Measurements from ENCODE around the gene SIAH3.

Gene SIAH3

DNA sequence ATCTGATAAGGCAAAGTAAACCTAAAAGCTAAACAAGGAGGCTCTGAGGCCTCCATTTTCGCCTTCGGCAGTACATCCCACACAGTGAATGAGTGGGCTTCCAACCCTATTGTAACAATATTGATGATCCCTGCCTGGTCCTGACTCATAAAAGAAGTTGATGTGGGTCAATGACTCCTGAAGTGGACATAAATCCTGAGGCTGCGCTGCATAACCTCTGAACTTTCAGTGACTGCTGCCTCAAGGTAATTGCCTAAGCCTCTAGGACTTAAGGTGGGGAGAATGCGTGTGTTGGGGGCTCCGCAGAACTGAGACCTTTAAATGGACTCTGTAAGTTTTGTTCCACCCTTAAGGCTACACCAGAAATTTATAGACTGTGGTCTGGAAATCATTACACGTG, 42.6 kb downstream of the SIAH3 start:
- H3K36me3 ChIP-seq (ENCODE audit: control insufficient read depth in 1 of 2, insufficient read depth in 2 of 2, low read length in 2 of 2), result no peaks in the 10 kb centered on the region
- H3K27me3 ChIP-seq (ENCODE audit: control insufficient read depth in 1 of 2, insufficient read depth in 2 of 2, low read length in 2 of 2), result no peaks in the 10 kb centered on the region
- no peak overlapping the region for H3K4me3 ChIP-seq (ENCODE audit: low read depth in 1 of 2, low read length in 2 of 2)
- no peaks in the 10 kb centered on the region for H3K9me3 ChIP-seq (ENCODE audit: control insufficient read depth in 1 of 2, low read length in 2 of 2)
- H3K27ac ChIP-seq (ENCODE audit: low read depth, low read length), result no peak overlapping the region
- H3K9ac ChIP-seq (ENCODE audit: low read depth in 1 of 2, low read length in 2 of 2), result no peak overlapping the region
- H3K4me1 ChIP-seq (ENCODE audit: control insufficient read depth in 1 of 2, insufficient read depth in 2 of 2, low read length in 2 of 2), result no peaks in the 10 kb centered on the region

- H3K4me1 ChIP-seq (ENCODE audit: control insufficient read depth in 1 of 2, insufficient read depth in 2 of 2, low read length in 2 of 2), result no peaks in the 10 kb centered on the region
- no peaks in the 10 kb centered on the region for H3K9me3 ChIP-seq (ENCODE audit: control insufficient read depth in 1 of 2, low read length in 2 of 2)
- no peak overlapping the region for H3K9ac ChIP-seq (ENCODE audit: low read depth in 1 of 2, low read length in 2 of 2)
- no peak overlapping the region for H3K27ac ChIP-seq (ENCODE audit: low read depth, low read length)
- H3K36me3 ChIP-seq (ENCODE audit: control insufficient read depth in 1 of 2, insufficient read depth in 2 of 2, low read length in 2 of 2), result no peaks in the 10 kb centered on the region
- no peak overlapping the region for H3K4me3 ChIP-seq (ENCODE audit: low read depth in 1 of 2, low read length in 2 of 2)
- H3K27me3 ChIP-seq (ENCODE audit: control insufficient read depth in 1 of 2, insufficient read depth in 2 of 2, low read length in 2 of 2), result no peaks in the 10 kb centered on the region
Measured at GRCh38 chr13:45807520-45808099, 43.9 kb downstream of the SIAH3 start.

DNA sequence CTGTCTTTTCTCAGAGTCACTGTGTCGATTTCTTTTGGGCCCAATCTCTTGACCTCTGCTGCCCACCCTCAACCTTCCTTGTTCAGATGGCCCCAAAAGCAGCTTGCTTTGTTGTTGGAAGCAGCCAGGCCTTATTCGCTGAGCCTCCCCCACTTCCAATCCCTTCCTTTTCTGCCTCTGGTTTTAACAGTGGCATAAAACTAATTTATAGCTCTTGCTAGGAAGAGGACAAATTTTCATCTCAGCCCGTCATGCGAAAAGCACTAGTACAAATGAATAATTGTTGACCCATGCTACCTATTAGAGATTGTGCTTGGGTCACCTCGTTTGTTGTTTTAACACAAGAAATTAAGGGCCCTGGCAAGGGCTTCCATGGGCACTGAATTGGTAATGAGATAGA, 51.1 kb downstream of the SIAH3 start:
- H3K9ac ChIP-seq (ENCODE audit: low read depth in 1 of 2, low read length in 2 of 2), result no peak overlapping the region
- no peaks in the 10 kb centered on the region for H3K9me3 ChIP-seq (ENCODE audit: control insufficient read depth in 1 of 2, low read length in 2 of 2)
- H3K4me3 ChIP-seq (ENCODE audit: low read depth in 1 of 2, low read length in 2 of 2), result no peak overlapping the region
- peaks cover 0 to 7% of the 10 kb centered on the region in 2 donors for H3K4me1 ChIP-seq (ENCODE audit: control insufficient read depth in 1 of 2, insufficient read depth in 2 of 2, low read length in 2 of 2)
- H3K27me3 ChIP-seq (ENCODE audit: control insufficient read depth in 1 of 2, insufficient read depth in 2 of 2, low read length in 2 of 2), result no peaks in the 10 kb centered on the region
- H3K36me3 ChIP-seq (ENCODE audit: control insufficient read depth in 1 of 2, insufficient read depth in 2 of 2, low read length in 2 of 2), result no peaks in the 10 kb centered on the region
- H3K27ac ChIP-seq (ENCODE audit: low read depth, low read length), result no peak overlapping the region

DNA sequence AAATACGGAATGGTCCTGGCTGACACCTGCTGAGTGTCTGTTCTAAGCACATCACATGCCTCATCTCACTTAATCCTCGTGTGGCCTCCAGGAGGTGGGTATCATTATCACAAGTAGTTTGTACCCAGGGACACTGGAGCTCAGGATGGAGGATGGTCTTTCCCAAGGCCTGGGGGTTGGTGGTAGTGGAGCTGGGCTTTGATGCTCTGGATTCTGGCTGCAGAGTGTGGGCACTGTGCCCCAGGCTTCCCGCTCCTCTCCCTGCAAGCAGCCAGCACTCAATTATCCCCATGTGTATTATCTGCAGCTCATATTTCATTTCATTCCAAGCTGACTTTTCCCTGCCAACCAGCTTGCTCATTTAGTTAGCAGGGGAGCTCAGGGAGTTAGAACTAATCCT, 52.1 kb downstream of the SIAH3 start:
- no peak overlapping the region for H3K9ac ChIP-seq (ENCODE audit: low read depth in 1 of 2, low read length in 2 of 2)
- no peak overlapping the region for H3K4me3 ChIP-seq (ENCODE audit: low read depth in 1 of 2, low read length in 2 of 2)
- no peaks in the 10 kb centered on the region for H3K36me3 ChIP-seq (ENCODE audit: control insufficient read depth in 1 of 2, insufficient read depth in 2 of 2, low read length in 2 of 2)
- no peaks in the 10 kb centered on the region for H3K27me3 ChIP-seq (ENCODE audit: control insufficient read depth in 1 of 2, insufficient read depth in 2 of 2, low read length in 2 of 2)
- H3K9me3 ChIP-seq (ENCODE audit: control insufficient read depth in 1 of 2, low read length in 2 of 2), result no peaks in the 10 kb centered on the region
- H3K4me1 ChIP-seq (ENCODE audit: control insufficient read depth in 1 of 2, insufficient read depth in 2 of 2, low read length in 2 of 2), result peaks cover 0 to 7% of the 10 kb centered on the region in 2 donors
- H3K27ac ChIP-seq (ENCODE audit: low read depth, low read length), result no peak overlapping the region

DNA sequence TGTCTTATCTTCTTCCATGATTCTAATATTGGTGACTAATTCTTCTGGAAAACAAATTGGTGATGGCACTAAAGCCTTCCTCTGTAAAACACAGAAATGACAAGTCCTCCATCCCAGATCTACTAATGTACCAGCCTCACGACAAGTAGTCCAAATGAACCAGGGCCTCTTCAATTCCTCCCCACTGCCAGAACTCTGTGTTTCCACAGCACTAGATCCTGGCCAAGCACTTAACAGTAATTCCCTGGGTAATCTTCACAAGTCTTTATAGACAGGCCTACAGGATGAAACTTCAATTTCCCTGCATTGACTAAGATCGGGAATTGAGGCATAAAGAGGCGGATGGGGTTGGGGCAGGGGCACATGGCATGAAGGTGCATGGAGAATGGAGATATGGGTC, 52.7 kb downstream of the SIAH3 start:
- Histone ChIP-seq H3K9me3 (ENCODE audit: control insufficient read depth in 1 of 2, low read length in 2 of 2) (peaks cover 0 to under 1% of the 10 kb centered on the region in 2 donors), H3K36me3 (ENCODE audit: control insufficient read depth in 1 of 2, insufficient read depth in 2 of 2, low read length in 2 of 2) (no peaks in the 10 kb centered on the region), H3K4me3 (ENCODE audit: low read depth in 1 of 2, low read length in 2 of 2) (no peak overlapping the region), H3K27ac (ENCODE audit: low read depth, low read length) (no peak overlapping the region), H3K9ac (ENCODE audit: low read depth in 1 of 2, low read length in 2 of 2) (no peak overlapping the region), H3K4me1 (ENCODE audit: control insufficient read depth in 1 of 2, insufficient read depth in 2 of 2, low read length in 2 of 2) (peaks cover 0 to 7% of the 10 kb centered on the region in 2 donors), H3K27me3 (ENCODE audit: control insufficient read depth in 1 of 2, insufficient read depth in 2 of 2, low read length in 2 of 2) (no peaks in the 10 kb centered on the region)

DNA sequence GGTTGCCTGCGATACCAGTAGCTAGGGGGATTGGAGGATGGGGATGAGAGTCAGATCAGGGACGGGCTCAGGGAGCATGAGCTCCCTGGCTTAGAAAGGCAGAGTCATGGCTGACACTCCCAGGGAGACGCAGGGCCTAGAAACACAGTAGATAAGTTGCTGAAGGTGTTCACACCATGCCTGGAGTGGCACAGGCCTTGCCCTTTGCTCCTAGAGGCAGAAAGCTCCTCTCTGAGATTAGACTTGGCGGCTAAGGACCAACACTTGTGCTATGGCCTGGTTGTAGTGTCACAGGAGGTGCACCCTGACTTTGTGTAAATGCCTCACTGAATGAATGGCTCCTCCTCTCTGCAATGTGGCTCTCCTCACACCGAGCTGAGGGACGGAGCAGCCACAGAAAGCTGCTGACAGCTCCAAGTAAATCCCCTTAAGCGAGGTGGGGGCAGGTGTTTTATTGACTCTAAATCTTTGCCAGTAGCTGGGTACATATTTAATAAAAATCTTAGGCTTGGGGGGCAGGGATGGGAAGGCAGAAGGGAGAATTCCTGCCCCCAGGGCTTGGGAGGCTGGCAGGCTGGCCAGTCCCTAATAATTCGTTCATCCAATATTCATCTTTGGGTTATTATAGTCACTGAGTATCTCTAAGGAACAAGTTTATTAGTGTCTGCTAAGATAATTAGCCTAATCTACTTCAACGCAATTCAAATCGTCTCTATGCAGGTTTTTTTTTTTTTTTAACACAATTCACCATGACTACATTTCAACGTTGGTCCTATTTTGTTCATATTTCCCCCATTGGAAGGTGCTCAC, 54.9 kb downstream of the SIAH3 start:
- Histone ChIP-seq H3K36me3 (ENCODE audit: control insufficient read depth in 1 of 2, insufficient read depth in 2 of 2, low read length in 2 of 2) (no peaks in the 10 kb centered on the region), H3K27ac (ENCODE audit: low read depth, low read length) (no peak overlapping the region), H3K9me3 (ENCODE audit: control insufficient read depth in 1 of 2, low read length in 2 of 2) (peaks cover 0 to 2% of the 10 kb centered on the region in 2 donors), H3K4me1 (ENCODE audit: control insufficient read depth in 1 of 2, insufficient read depth in 2 of 2, low read length in 2 of 2) (peaks cover 11 to 13% of the 10 kb centered on the region in 2 donors), H3K4me3 (ENCODE audit: low read depth in 1 of 2, low read length in 2 of 2) (no peak overlapping the region), H3K9ac (ENCODE audit: low read depth in 1 of 2, low read length in 2 of 2) (no peak overlapping the region), H3K27me3 (ENCODE audit: control insufficient read depth in 1 of 2, insufficient read depth in 2 of 2, low read length in 2 of 2) (no peaks in the 10 kb centered on the region)

- no peak overlapping the region for H3K27ac ChIP-seq (ENCODE audit: low read depth, low read length)
- H3K9ac ChIP-seq (ENCODE audit: low read depth in 1 of 2, low read length in 2 of 2), result no peak overlapping the region
- H3K27me3 ChIP-seq (ENCODE audit: control insufficient read depth in 1 of 2, insufficient read depth in 2 of 2, low read length in 2 of 2), result no peaks in the 10 kb centered on the region
- H3K4me3 ChIP-seq (ENCODE audit: low read depth in 1 of 2, low read length in 2 of 2), result no peak overlapping the region
- peaks cover 0 to 2% of the 10 kb centered on the region in 2 donors for H3K9me3 ChIP-seq (ENCODE audit: control insufficient read depth in 1 of 2, low read length in 2 of 2)
- no peaks in the 10 kb centered on the region for H3K36me3 ChIP-seq (ENCODE audit: control insufficient read depth in 1 of 2, insufficient read depth in 2 of 2, low read length in 2 of 2)
- peaks cover 11 to 14% of the 10 kb centered on the region in 2 donors for H3K4me1 ChIP-seq (ENCODE audit: control insufficient read depth in 1 of 2, insufficient read depth in 2 of 2, low read length in 2 of 2)
Measured at GRCh38 chr13:45792827-45793303, 58.7 kb downstream of the SIAH3 start.

DNA sequence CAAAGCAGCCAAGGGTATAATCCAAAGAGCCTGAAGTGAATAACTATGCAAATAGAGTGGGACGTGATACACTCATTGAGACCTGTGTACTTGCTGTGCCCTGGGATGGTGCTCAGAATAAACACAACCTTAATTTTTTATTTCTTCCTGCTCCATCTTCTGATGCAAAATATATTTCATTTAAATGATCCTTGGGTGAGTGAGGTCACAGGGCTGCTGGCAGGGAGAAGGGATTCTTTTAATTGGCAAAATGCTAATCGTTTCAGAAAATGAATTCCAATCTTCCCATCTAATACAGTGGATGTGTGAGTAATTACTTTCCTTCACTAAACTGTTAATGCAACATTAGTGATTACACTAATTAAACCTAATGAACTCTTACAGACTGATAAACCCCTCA, 63.5 kb downstream of the SIAH3 start:
- H3K27ac ChIP-seq (ENCODE audit: low read depth, low read length), result no peak overlapping the region
- H3K27me3 ChIP-seq (ENCODE audit: control insufficient read depth in 1 of 2, insufficient read depth in 2 of 2, low read length in 2 of 2), result no peaks in the 10 kb centered on the region
- H3K4me1 ChIP-seq (ENCODE audit: control insufficient read depth in 1 of 2, insufficient read depth in 2 of 2, low read length in 2 of 2), result peaks cover 10 to 13% of the 10 kb centered on the region in 2 donors
- no peaks in the 10 kb centered on the region for H3K36me3 ChIP-seq (ENCODE audit: control insufficient read depth in 1 of 2, insufficient read depth in 2 of 2, low read length in 2 of 2)
- H3K4me3 ChIP-seq (ENCODE audit: low read depth in 1 of 2, low read length in 2 of 2), result no peak overlapping the region
- no peak overlapping the region for H3K9ac ChIP-seq (ENCODE audit: low read depth in 1 of 2, low read length in 2 of 2)
- H3K9me3 ChIP-seq (ENCODE audit: control insufficient read depth in 1 of 2, low read length in 2 of 2), result no peaks in the 10 kb centered on the region

DNA sequence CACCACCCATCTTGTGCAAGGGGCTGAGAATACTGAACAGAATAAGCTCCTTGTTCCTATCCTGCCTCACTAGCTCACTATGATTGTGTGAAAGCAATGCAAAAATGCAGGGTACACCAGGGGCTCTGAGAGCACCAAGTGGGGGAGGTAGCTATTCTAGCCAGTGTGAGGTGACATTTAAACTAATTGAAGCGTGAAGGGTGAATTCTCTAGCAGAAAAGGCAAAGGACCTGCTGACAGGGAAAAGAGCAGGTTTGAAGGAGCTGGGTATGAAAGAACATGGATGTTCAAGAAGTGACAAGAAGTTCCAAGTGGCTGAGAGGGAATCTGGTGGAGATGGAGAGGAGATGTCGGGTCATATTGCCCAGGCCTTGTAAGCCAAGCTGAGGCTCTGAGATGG, 64.2 kb downstream of the SIAH3 start:
- Histone ChIP-seq H3K4me1 (ENCODE audit: control insufficient read depth in 1 of 2, insufficient read depth in 2 of 2, low read length in 2 of 2) (peaks cover 5 to 16% of the 10 kb centered on the region in 2 donors), H3K4me3 (ENCODE audit: low read depth in 1 of 2, low read length in 2 of 2) (no peak overlapping the region), H3K36me3 (ENCODE audit: control insufficient read depth in 1 of 2, insufficient read depth in 2 of 2, low read length in 2 of 2) (no peaks in the 10 kb centered on the region), H3K9me3 (ENCODE audit: control insufficient read depth in 1 of 2, low read length in 2 of 2) (no peaks in the 10 kb centered on the region), H3K27me3 (ENCODE audit: control insufficient read depth in 1 of 2, insufficient read depth in 2 of 2, low read length in 2 of 2) (no peaks in the 10 kb centered on the region), H3K9ac (ENCODE audit: low read depth in 1 of 2, low read length in 2 of 2) (no peak overlapping the region), H3K27ac (ENCODE audit: low read depth, low read length) (no peak overlapping the region)

- no peaks in the 10 kb centered on the region for H3K36me3 ChIP-seq (ENCODE audit: control insufficient read depth in 1 of 2, insufficient read depth in 2 of 2, low read length in 2 of 2)
- H3K4me1 ChIP-seq (ENCODE audit: control insufficient read depth in 1 of 2, insufficient read depth in 2 of 2, low read length in 2 of 2), result peaks cover 10 to 22% of the 10 kb centered on the region in 2 donors
- H3K27me3 ChIP-seq (ENCODE audit: control insufficient read depth in 1 of 2, insufficient read depth in 2 of 2, low read length in 2 of 2), result no peaks in the 10 kb centered on the region
- H3K9me3 ChIP-seq (ENCODE audit: control insufficient read depth in 1 of 2, low read length in 2 of 2), result no peaks in the 10 kb centered on the region
- no peak overlapping the region for H3K9ac ChIP-seq (ENCODE audit: low read depth in 1 of 2, low read length in 2 of 2)
- H3K4me3 ChIP-seq (ENCODE audit: low read depth in 1 of 2, low read length in 2 of 2), result no peak overlapping the region
- H3K27ac ChIP-seq (ENCODE audit: low read depth, low read length), result no peak overlapping the region
Measured at GRCh38 chr13:45786293-45786920, 65.1 kb downstream of the SIAH3 start.

All from duodenal mucosa (tissue), 2 donors.